HFF-Myc (cell line): ENCODE measurements around the gene GOT2.
"Not testable (repeated sequence)": the region's sequence is repeated elsewhere in the genome, so short reads cannot be mapped to it uniquely, and the experiment has no call there.

Experiments
- DNase-seq: peaks from one replicate; pipeline ENCODE4 v3.0.0-alpha.2; 2011; ENCODE audit warnings: low read depth; ENCODE audit errors: extremely low read depth
- H3K4me3 ChIP-seq: replicated peaks from 2 replicates; pipeline ENCODE4 v1.5.1; 2011; ENCODE audit warnings: low read depth, mild to moderate bottlenecking, control low read depth, low read length
- TF ChIP-seq, protein P1 (sequence below): IDR thresholded peaks from 2 replicates; pipeline ENCODE4 v1.5.1; 2012; ENCODE audit warnings: mild to moderate bottlenecking, low read depth, low read length, control low read depth; ENCODE audit errors: missing control alignments

GOT2 gene

GRCh38 chr16:58670946-58671583 lies 63.1 kb downstream of the GOT2 start:
- TF ChIP-seq, protein P1, sequence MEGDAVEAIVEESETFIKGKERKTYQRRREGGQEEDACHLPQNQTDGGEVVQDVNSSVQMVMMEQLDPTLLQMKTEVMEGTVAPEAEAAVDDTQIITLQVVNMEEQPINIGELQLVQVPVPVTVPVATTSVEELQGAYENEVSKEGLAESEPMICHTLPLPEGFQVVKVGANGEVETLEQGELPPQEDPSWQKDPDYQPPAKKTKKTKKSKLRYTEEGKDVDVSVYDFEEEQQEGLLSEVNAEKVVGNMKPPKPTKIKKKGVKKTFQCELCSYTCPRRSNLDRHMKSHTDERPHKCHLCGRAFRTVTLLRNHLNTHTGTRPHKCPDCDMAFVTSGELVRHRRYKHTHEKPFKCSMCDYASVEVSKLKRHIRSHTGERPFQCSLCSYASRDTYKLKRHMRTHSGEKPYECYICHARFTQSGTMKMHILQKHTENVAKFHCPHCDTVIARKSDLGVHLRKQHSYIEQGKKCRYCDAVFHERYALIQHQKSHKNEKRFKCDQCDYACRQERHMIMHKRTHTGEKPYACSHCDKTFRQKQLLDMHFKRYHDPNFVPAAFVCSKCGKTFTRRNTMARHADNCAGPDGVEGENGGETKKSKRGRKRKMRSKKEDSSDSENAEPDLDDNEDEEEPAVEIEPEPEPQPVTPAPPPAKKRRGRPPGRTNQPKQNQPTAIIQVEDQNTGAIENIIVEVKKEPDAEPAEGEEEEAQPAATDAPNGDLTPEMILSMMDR = no peak
- no peak for DNase-seq
- no peak overlapping the region for H3K4me3 ChIP-seq

GRCh38 chr16:58670177-58670576 lies 63.9 kb downstream of the GOT2 start:
- DNase-seq = no peak
- H3K4me3 ChIP-seq = no peak overlapping the region
- TF ChIP-seq, protein P1 = no peak

DNA sequence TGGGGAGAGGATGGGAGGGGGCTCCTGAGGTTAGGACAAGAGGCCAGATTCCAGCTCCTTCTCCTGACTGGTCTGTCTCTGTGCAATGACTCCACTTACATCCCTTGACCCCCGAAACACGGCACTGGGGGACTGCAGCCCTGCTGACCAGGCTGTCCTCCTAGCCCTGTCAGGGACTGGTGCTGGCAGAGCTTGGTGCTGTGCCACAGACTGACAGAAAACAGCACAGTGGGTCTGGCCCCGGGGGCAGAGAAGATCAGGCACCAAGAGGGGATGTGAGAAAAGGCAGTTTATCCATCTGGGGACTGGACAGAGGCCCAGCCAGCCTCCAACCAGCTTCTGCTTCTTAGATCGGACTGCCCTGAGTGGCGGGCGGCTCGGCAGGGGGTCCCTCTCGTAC lies 68.9 kb downstream of the GOT2 start:
- TF ChIP-seq, protein P1 = no peak
- no peak overlapping the region for H3K4me3 ChIP-seq
- no peak for DNase-seq

- peak; percentile 70 for DNase-seq
- TF ChIP-seq, protein P1 = peak; percentile 71
- H3K4me3 ChIP-seq = no peak overlapping the region
Measured at GRCh38 chr16:58661199-58661830, 72.8 kb downstream of the GOT2 start.

DNA sequence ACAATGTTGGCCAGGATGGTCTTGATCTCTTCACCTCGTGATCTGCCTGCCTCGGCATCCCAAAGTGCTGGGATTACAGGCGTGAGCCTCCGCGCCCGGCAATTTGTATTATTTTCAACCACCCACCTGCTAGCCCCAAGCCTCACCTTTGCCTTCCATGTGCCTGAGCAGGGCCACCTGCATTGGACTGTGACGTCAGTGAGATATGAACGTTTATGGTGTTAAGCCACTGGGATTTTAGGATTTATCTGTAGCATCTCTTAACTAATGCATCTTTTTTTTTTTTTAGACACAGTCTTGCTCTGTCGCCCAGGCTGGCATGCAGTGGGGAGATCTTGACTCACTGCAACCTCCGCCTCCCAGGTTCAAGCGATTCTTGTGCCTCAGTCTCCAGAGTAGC lies 74.2 kb downstream of the GOT2 start:
- not testable (repeated sequence) for H3K4me3 ChIP-seq, DNase-seq

DNA sequence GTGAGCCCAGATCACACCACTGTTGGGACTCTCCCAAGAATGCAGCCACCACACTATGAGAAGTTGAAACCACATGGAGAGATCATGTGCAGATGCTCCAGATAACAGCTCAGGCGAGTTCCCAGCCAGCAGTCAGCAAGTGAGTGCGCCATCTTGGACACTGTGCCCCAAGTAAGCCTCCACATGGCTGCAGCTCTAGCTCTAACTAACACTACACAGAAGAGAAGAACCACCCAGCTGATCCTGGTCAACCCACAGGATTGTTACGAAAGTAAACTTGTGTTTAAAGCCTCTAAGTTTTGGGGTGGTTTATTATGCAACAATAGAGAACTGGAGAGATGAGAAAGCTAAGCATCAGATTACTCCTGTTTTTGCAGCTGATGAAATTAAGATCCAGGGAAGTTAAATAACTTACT lies 75.3 kb downstream of the GOT2 start:
- no peak for DNase-seq
- TF ChIP-seq, protein P1 = no peak
- no peak overlapping the region for H3K4me3 ChIP-seq
